HG02885 (cell line): Measurements from ENCODE around the gene TMED1.
"Not testable (repeated sequence)": the region's sequence is repeated elsewhere in the genome, so short reads cannot be mapped to it uniquely, and the experiment has no call there.

Experiments
- ATAC-seq: cut with Tn5 transposase; IDR thresholded peaks from one replicate; pipeline ENCODE4 v1.9.1; 2021; ENCODE audit warnings: mild to moderate bottlenecking; ENCODE audit not compliant: unreplicated experiment, poor library complexity

The TMED1 gene

DNA sequence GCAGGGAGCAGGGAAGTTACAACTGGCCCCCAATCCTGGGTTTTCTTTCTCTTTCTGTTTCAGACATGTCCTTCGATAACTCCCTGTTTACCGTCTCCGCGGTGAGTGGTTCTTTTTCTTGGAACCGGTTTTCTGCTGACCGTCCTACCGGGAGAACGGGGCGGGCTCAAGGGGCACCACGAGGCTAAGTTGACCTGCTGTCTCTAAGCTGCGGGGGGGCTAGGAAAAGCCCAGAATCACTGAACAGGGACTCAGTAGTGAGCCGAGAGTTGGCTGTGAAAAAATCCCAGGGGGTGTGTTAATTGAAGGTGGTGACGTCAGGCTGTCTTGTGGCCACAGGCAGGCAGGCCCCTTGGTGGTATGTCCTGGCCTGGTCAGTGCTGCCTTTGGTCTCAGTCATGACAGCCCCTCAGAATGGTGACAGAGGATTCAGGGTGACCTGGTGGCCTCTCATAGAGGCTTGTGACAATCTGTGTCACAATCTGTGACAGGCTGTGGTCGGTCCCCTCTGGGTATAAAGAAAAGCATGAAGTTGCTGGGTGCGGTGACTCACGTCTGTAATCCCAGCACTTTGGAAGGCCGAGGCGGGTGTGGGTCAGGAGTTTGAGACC, 27.2 kb upstream of the TMED1 start:
- ATAC-seq = no peak

DNA sequence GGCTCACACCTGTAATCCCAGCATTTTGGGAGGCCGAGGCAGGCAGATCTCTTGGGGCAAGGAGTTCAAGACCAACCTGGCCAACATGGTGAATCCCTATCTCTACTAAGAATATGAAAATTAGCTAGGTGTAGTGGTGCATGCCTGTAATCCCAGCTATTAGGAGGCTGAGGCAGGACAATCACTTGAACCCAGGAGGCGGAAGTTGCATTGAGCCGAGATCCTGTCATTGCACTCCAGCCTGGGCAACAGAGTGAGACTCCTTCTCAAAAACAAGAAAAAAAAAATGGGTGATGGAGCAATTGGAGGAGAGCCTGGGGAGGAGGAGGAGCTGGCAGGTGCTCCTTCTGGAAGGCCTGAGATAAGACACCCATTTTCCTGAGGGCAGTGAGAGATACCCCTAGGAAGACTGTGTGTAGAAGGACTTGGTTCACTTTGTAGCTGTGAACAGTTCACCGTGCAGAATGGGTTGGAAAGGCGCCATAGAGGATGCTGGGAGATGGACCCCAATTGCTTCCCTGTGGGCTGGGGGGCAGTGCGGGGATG, 26.6 kb upstream of the TMED1 start:
- ATAC-seq = no peak

DNA sequence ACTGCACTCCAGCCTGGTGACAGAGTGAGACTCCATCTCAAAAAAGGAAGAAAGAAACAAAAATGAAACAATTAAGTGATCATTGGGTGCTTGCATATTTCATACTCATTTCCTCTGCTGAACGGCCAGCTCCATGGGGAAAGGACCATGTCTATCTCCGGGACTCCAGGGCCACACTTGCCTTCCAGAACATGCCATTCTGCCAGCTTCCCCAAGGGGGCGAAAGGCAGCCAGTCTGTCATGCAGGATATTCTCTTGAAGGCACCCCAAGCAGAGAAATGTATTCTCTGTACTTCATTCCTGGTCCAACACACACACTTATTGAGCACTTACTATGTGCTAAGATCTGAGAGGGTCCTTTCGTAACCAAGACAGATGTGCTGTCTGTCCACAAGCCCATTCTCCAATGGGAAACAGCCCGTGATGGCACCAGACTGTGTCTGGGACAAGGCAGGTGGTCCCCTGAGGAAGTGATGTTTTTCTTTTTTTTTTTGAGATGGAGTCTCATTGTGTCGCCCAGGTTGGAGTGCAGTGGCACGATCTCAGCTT, 25.2 kb upstream of the TMED1 start:
- no peak for ATAC-seq

DNA sequence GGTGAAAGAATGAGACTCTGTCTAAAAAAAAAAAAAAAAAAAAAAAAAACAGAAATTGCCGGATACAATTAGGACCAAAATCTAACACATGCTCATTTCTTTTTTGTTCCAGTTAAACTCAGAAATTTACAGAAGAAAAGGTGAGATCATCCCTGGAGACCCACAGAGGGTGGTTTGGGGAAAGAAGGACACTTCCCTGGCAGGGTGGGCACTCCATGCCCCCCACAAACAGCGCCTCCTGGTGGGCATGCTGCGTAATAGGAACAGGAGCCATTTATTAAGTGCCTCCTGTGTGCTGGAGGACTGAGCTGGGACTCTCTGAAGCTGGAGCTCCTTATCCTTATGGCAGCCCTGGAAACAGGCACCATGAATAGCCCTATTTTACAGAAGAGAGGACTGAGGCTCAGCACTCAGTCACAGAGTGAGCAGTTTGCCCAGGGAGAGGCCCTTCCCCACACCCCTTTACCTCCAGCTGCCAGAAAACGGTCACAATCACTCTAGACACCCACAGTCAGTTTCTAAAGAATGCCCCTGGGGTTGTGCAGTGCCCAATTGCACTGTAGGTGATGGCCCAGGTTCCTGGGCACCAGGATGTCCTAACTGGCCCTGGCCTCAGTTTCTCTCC, 22.3 kb upstream of the TMED1 start:
- ATAC-seq = no peak

DNA sequence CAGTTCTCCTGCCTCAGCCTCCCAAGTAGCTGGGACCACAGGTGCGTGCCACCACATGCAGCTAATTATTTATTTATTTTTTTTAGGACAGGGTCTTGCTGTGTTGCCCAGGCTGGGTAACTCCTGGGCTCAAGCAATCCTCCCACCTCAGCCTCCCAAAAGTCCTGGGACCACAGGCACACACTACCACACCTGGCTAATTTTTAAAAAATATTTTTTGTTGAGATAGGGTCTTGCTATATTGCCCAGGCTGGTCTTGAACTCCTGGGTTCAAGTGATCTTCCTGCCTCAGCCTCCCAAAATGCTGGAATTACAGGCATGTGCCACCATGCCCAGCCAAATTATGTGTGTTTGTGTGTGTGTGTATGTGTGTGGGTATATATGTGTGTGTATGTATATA, 20.9 kb upstream of the TMED1 start:
- ATAC-seq = not testable (repeated sequence)

DNA sequence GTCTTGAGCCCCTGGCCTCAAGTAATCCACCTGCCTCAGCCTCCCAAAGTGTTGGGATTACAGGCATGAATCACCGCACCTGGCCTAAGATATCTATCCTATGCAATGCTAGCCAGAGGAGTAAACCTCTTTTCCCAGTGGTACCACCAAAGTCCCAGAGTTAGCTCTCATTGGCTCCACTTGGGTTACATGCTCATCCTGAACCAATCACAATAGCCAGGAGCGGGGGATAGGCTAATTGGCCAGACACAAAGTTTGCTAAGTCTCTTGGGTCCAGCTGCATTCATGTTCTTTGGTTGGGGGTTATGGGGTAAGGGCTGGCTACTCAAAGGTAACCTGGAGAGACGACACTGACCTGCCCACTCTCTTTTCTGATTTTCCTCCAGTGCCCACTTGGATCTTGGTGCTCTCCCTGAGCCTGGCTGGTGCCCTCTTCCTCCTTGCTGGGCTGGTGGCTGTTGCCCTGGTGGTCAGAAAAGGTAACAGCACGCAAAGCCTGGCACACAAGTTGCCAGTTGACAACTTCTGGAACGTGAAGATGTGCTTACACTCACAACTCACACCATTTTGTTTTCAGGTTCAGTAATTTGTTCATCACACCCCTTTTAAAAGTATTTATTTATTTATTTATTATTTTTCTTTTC, 20.0 kb upstream of the TMED1 start:
- no peak for ATAC-seq

DNA sequence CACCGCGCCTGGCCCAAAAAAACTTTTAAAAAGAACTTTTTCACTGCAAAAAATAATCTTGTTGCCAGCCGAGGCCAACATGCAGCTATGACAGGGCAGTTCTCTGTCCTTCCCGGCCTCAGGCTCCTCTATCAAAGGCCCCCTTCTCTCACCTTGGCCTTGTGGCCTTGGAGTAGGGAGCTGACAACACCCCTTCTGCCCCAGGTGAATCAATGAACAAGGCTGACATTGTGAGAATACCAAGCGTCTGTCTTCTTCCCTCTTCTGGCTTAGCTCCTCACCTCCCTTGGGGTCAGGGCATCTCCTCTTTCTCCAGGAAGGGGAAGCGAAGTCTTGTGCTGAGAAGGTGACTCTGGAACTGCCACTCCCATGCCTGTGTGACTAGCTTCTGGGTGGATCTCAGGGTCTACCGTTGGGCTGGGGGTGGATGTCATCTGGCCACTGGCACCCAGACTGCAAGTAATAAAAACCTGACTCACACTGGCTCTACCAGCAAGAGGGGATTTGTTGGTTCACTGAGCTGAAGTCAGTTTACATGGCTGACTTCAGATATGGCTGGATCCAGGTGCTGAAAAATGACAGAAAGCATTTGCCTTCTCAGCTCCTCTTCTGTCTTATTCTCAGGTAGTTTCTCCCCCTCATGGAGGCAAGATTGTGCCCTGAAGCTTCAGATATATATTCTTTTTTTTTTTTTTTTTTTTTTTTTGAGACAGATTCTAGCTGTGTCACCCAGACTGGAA, 18.5 kb upstream of the TMED1 start:
- ATAC-seq = no peak

DNA sequence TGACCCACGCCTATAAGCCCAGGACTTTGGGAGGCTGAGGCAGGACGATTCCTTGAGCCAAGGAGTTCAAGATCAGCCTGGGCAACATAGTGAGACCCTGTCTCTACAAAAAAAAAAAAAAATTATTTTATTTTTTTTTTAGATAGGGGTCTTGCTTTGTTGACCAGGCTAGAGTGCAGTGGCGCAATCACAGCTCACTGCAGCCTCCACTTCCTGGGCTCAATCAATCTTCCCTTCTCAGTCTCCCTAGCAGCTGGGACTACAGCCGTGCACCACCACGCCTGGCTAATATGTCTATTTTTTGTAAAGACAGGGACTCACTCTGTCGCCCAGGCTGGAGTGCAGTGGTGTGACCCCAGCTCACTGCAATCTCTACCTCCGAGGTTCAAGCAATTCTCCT, 16.9 kb upstream of the TMED1 start:
- ATAC-seq = no peak

DNA sequence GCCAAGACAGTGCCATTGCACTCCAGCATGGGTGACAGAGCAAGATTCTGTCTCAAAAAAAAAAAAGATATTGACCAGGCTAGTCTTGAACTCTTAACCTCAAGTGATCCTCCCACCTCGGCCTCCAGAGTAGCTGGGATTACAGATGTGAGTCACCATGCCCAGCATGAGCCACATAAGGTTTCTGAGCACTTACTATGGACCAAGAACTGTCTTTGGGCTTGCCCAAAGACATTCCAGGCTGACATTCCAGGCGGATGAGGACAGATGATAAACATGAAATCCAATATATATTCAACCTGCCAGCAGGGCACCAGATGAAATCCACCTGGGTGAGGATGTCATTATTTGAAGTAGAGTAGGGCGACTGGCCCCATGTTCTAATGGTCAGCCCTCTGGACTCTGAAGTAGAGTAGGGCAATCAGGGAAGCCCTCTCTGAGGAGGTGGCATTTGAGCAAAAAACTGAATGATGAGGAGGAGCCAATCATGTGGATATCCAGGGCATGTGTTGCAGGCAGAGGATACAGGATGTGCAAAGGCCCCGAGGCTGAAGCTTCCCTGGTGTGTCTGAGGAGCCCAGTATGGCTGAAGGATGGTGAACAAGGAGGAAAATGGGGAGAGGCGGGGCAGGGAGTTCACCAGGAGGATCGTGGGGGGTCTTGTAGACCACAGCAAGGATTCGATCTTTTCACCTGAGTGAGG, 16.2 kb upstream of the TMED1 start:
- ATAC-seq = no peak

DNA sequence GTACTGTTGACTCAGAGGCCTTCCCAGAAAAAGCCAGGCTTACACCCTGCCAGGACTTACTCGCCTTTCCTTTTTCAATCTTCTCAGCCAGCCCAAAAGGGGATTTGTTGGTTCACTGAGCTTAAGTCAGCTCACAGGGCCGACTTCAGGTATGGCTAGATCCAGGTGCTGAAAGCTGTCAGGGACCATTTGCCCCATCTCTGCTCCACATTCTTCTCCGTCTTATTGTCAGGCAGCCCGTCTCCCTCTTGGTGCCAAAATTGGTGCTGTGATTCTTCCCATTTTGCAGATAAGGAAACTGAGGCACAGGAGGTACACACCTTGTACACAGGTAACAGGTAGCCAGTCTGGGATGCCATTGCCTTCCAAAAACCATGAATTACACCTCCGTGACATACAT, 14.6 kb upstream of the TMED1 start:
- ATAC-seq = no peak

DNA sequence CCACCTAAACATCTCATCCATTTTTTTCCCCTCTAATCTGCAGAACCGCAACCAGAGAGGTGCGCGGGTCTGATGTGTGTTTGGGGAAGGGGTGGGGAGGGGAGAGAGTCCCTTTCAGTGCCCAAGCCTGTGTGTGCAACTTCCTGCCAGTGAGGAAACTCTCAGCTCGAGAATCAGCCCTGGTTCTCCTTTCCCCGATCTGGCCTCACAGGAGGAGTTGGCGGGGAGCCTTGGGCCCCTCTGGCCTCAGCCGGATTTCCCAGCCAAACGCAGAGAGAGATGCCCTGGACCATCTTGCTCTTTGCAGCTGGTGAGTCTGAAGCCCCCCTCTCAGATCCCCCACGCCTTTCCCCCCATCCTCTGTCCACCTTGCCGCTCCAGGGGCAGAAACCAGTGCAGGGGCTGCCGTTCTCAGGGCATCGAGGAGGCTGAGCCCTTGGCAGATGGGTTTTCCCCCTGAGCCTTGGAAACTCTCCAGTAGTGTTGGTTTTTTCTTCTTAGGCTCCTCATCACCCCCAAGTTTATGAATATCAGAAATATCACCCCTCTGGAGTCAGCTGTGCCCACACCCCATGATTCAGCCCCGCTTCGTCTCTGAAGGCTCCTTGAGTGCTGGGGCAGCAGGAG, 12.3 kb upstream of the TMED1 start, which contains the start of gene C19orf38:
TSS of gene C19orf38 (plus strand) at position 186 of the 627 bp plus-strand sequence. CDS start at position 280, 94 bp downstream.
- ATAC-seq = no peak

DNA sequence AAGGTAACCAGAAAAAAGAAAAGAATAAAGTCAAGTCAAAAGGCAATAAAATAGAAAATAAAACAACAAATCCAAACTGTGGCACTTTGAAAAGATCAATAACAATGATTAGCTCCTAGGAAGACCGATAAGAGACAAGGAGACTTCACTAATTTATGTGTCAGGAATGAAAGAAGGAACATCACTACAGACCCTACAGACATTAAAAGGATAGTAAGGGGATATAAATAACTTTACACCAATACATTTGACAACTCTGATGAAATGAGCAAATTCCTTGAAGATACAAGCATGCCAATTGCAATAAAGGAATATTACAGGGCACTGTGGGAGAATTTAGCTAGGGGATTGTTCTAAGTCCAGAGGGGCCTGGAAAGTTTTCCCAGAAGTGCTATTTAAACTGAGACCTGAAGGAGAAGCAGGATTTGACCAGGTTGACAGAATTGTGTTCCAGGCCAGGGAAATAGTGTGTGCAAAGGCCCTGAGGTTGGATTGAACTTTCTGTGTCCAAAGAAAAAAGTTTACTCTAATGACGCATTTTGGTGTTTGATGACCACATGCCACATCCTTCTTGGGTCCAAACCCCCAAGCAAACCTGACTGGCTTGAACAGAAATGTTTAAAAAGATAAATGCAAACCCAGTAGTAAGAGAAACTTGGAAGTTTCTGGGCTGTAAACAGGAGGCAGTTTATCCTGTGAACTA, 10.6 kb upstream of the TMED1 start:
- no peak for ATAC-seq

DNA sequence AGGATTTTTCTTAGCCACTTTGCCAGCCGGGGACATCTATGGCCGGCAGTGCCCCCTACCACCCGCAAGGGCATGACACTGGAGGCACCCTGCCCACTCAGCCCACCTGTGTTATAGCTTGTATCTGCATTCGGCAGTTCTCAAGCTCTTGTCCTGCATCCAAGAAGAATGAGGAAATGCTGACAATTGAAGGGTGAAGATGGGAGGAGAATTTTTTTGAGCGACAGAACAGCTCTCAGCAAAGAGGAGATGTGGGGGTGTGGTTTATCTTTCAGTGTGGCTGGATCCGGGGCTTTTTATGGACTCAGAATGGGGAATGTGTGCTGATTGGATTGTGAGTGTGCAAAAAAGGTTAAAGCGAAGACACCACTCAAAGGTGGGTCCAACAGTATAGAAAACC, 6.8 kb upstream of the TMED1 start:
- no peak for ATAC-seq

DNA sequence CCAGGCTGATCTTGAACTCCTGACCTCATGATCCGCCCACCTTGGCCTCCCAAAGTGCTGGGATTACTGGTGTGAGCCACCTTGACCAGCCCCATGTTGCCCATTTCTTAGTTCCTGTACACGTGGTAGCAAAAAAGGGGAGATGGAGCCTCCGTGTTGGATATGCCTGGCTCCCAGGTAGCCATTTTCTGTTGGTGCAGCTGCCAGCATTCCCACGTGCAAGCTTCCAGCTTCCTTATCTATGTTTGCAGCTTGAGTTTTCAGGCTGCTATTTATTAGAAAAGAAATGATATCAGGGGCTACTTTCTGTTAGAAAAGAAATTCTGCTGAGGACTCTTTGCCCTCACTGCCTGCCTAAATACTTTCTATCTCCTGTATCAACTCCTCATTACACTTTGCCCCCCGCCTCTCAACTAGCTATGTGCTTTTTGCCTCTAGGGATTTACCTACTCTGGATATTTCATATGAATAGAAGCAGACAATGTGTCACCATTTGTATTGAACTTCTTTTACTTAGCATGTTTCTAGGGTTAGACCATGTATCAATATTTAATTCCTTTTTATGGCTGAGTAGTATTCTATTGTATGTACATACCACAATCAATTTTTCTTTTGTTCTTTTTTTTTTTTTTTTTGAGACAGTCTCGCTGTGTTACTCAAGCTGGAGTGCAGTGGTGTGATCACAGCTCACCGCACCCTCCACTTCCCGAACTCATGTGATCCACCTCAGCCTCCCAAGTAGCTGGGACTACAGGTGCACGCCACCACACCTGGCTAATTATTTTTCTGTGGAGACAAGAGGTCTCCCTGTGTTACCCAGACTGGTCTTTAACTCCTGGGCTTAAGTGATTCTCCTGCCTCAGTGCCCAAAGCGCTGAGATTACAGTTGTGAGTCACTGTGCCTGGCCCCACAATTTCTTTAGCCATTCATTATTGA, 3.4 kb upstream of the TMED1 start:
- ATAC-seq = no peak

DNA sequence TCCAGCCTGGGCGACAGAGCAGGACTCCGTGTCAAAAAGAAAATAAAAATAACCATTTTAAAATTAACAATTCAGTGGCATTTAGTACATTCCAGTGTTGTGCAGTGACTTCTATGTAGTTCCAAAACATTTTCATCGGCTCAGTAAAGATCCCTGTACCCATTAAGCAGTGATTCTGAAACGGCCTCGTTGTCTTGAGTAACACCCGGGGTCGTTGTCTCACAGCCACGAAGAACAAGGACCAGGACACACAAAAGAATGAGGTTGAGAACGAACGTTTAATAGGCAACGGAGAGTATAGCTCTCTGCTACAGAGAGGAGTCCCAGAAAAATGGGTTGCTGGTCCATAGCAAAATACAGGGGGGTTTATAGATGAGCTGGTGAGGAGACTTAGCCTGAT, 2.4 kb upstream of the TMED1 start:
- no peak for ATAC-seq

DNA sequence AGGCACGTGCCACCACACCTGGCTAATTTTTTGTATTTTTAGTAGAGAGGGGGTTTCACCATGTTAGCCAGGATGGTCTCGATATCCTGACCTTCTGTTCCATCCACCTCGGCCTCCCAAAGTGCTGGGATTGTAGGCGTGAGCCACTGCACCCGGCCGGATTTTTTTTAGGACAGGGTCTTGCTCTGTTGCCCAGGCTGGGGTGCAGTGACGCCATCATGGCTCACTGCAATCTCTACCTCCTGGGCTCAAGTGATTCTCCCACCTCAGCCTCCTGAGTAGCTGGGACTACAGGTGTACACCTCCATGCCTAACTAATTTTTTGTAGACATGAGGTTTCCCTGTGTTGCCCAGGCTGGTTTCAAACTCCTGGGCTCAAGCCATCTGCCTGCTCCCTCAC, 1.6 kb upstream of the TMED1 start:
- not testable (repeated sequence) for ATAC-seq

DNA sequence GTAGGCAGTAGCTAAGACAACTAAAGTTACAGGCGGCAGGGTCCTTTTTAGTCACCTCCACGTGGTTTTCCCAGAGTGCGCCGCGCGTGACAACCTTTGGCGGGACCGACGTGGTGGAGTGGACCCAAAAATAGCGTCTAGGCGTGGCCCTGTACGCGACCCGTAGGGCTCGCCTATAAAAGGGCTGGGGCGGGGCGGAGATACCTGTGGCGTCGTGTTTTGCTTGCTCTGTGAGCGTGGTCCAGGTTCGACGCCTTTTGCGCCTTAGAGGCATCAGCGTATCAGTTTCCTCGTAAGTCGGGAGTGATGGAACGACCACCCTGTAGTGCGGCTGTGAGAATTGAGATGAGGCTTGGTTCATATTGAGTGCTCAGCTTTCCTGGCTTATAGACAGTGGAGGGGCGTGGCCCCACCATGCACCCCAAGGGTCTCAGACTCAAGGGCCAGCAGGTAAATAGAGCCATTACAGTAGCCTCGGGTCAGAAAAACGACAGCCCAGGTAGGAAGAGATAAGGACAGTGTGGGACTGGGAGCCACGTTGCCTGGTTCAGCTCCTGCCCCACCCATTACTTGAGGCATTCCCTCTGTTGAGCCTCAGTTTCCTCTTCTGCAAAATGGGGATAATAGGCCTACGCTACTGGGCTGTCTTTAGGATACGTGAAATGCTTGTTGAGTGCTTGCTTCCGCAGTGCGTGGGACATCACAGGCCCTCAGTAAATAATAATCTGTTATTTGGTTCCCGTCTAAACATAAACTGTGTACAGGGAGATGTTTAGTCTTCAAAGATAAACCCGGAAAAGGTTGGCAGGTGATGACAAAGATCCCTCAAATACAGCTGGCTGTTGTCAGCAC, 693 bp upstream of the TMED1 start:
- no peak for ATAC-seq
